IMR-90 (cell line): ENCODE data around the gene MRTFB.
"Not testable (repeated sequence)": the region's sequence is repeated elsewhere in the genome, so short reads cannot be mapped to it uniquely, and the experiment has no call there.

Experiments
- CEBPB ChIP-seq: IDR thresholded peaks from 2 replicates; pipeline ENCODE4 v1.6.1; 2012; ENCODE audit warnings: low read depth, low read length, improper control_type of control experiment
- RAD21 ChIP-seq: IDR thresholded peaks from 2 replicates; pipeline ENCODE4 v1.6.1; 2012; ENCODE audit warnings: low read length, improper control_type of control experiment

DNA sequence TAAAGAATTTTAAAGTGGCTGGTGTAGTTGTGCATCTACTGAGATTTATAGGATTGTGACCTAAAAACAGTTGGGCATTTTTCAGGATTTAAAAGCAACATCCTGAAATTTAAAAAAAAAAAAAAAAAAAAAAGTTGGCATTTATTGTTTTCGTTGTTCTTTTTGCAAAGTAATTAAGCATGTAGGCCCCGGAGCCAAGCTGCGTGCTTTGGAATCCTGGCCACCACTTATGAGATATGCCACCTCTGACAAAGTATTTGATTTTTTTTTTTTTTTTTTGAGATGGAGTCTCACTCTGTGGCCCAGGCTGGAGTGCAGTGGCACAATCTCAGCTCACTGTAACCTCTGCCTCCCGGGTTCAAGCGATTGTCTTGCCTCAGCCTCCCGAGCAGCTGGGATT lies 112.8 kb downstream of the MRTFB start:
- TF ChIP-seq RAD21, CEBPB: not testable (repeated sequence)
